ENCODE results near the gene LTA.

- TF ChIP-seq, protein P1, sequence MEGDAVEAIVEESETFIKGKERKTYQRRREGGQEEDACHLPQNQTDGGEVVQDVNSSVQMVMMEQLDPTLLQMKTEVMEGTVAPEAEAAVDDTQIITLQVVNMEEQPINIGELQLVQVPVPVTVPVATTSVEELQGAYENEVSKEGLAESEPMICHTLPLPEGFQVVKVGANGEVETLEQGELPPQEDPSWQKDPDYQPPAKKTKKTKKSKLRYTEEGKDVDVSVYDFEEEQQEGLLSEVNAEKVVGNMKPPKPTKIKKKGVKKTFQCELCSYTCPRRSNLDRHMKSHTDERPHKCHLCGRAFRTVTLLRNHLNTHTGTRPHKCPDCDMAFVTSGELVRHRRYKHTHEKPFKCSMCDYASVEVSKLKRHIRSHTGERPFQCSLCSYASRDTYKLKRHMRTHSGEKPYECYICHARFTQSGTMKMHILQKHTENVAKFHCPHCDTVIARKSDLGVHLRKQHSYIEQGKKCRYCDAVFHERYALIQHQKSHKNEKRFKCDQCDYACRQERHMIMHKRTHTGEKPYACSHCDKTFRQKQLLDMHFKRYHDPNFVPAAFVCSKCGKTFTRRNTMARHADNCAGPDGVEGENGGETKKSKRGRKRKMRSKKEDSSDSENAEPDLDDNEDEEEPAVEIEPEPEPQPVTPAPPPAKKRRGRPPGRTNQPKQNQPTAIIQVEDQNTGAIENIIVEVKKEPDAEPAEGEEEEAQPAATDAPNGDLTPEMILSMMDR (IDR thresholded peaks at IDR 0.05; ENCODE audit: low read length) = no peak
- TF ChIP-seq EZH2phosphoT487 (IDR thresholded peaks at IDR 0.05; ENCODE audit: low read length) = no peak
Measured at GRCh38 chr6:31575335-31575901, 3.3 kb downstream of the LTA start, which contains the start of gene TNF.
